Stimulated activated CD8-positive, alpha-beta memory T cell treated with anti-CD3 and anti-CD28 coated beads, Interleukin-7, amount 100 ng/mL, for 24 hours (primary cell): Measurements from ENCODE around the gene RPS18.
"Not testable (repeated sequence)": the region's sequence is repeated elsewhere in the genome, so short reads cannot be mapped to it uniquely, and the experiment has no call there.

ENCODE experiments used
- DNase-seq: peaks from one replicate; pipeline ENCODE4 v3.0.0-alpha.2; 2020; ENCODE audit warnings: low read depth

RPS18 gene

DNA sequence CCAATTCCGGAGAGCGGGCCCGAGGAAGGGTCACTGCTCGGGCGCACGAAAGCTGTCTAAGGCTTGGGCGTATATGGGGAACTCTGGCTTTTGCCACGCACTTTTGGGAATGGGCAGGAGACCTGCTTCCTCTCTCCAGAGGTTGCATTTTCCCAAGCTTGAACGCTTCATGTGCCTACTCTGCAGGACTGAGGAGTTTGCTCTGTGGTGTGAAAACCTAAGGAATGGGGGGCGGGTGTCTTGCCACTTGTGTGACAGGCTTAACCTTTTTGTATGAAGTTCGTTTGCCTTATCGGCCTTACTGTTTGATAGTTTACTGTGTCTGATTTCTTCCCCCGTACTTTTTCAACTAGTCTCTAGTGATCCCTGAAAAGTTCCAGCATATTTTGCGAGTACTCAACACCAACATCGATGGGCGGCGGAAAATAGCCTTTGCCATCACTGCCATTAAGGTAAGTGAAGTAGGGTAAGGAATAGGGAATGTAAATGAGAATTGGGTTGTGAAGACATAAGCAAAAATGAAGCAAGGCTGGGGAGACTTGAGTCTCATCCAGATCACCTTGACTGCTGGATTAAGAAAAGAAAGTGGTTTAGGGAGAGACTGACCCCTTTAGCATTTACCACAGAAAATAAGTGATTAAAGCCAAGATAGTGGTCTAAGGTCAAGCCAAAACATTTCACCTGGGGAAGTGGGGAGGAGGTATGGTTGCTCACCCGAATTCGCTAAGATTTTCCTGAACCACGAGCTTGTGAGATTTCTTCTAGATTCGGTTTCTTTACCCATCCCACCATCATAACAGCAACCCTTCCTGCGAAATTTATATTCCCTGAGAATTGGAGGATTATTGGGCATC lies 627 bp downstream of the RPS18 start:
- no peak for DNase-seq

DNA sequence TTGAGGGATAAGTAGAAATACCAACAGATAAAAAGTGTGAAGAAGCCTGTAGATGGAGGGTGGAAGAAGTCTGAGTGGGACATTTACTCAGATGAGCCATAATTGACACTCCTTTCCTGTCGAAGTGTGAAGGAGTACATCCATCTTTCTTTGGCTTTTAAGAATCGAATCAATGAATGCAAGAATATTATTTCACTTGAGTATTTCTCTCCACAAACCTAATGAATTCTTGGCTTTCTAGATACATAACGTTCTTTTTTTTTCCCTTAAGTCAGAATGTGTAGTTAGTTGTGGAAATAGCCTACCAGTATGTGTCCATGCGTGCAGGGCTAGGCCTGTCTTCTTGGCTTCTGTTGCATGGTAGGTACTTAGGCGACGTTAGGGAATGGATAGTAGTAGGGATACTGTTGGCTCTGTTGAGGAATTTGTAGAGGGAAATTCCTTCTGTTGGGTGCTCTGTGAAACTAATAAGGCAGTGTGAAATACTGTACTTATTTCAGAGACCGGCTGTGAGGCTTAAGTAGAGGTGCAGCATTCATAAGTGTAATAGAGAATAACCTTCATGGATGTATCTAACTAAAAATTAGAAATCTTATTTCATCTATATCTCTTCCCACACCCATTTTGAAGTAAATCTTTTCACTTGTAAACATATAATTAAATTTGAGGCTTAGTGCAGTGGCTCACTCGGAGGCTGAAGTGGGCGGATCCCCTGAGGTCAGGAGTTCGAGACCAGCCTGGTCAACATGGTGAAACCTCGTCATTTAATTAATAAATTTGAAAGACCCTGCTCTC lies 1.5 kb downstream of the RPS18 start:
- no peak for DNase-seq

- no peak for DNase-seq
Measured at GRCh38 chr6:33273924-33274902, 2.3 kb downstream of the RPS18 start.

DNA sequence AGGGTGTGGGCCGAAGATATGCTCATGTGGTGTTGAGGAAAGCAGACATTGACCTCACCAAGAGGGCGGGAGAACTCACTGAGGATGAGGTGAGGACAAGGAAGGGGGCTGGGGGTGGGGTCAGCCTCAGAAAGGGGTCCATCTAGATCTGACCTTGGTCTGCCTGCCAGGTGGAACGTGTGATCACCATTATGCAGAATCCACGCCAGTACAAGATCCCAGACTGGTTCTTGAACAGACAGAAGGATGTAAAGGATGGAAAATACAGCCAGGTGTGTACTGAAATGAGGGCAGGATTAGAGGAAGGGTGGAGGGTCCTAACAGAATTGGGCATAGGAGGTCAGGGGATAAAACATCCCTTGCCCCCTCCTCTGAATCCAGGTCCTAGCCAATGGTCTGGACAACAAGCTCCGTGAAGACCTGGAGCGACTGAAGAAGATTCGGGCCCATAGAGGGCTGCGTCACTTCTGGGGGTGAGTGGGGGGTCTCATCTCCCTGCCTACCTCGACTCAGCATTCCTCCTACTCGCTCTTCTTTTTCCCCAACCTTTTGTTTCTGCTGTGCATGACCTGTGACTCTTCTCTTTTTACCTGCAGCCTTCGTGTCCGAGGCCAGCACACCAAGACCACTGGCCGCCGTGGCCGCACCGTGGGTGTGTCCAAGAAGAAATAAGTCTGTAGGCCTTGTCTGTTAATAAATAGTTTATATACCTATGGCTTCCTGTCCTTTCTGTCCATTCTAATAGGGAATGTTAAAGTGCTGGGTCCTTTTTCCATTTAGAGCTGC lies 4.1 kb downstream of the RPS18 start:
- not testable (repeated sequence) for DNase-seq

- no peak for DNase-seq
Measured at GRCh38 chr6:33276581-33276863, 4.6 kb downstream of the RPS18 start.

DNA sequence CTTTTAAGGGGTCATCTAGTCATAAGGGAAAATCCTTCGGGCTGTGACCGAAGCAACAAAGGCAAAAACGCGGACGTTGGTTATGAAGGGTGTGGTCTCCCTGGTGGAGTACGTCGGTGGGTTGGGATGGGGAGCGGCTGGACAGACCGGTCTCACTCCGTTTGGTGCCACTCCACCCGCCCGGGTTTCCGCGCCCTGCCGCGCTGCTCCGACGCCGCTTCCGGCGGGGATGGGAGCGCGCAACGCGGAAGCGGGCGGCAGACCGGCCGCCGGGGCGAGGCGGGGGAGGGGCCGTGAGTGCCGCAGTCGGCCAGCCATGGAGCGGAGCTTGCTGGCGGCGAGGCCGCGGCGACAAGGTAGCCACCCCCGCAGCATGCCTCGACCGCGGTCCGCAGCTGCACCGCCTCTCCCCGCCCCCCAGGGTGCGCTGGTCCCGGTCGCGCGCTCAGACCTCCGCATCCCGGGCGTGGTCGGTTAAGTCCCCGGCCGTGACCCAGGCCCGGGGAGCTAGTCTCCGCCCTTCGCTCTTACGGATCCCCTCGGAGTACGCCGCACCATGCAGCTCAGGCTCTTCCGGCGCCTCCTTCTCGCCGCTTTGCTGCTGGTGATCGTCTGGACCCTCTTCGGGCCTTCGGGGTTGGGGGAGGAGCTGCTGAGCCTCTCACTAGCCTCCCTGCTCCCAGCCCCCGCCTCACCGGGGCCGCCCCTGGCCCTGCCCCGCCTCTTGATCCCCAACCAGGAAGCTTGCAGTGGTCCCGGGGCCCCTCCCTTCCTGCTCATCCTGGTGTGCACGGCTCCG lies 5.2 kb downstream of the RPS18 start, which contains the start of gene B3GALT4:
TSS of gene B3GALT4 (plus strand) at position 260 of the 799 bp plus-strand sequence. CDS start at position 557, 297 bp downstream.
- peak; percentile 54 for DNase-seq

- DNase-seq, result no peak
Measured at GRCh38 chr6:33277663-33278391, 6.0 kb downstream of the RPS18 start.

DNA sequence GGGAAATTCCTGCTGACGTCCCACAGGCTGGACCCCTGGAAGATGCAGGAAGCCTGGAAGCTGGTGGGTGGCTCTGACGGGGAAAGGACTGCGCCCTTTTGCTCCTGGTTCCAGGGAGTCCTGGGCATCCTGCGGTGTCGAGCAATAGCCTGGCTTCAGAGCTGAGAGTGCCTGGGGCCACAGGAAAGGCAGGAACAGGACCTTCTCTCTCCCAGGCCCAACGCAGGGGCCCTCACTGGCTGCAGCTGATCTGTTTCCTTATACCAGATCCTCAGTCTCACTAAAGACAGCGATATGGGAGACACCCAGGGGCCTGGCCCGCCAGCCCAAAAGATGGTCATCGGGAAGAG lies 6.5 kb downstream of the RPS18 start:
- DNase-seq, result no peak

DNA sequence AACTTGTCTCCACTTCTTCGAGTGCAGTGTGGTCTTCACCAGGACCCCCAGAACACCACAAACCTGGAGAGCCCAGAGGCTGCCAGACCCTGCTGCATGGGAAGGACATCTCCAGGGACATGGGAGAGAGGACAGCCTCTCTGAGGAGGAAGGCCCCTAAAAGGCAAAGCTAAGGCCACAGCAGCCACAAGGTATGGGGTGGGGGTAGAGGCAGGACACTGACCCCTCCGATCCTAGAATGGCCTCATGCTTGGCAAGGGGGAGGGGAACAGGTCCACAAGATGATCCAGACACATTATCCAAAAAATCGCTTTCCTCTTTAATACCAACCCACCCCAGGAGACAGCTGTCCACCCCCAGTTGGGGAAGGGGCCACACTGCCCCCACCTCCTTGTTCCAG lies 6.9 kb downstream of the RPS18 start:
- DNase-seq, result no peak

DNA sequence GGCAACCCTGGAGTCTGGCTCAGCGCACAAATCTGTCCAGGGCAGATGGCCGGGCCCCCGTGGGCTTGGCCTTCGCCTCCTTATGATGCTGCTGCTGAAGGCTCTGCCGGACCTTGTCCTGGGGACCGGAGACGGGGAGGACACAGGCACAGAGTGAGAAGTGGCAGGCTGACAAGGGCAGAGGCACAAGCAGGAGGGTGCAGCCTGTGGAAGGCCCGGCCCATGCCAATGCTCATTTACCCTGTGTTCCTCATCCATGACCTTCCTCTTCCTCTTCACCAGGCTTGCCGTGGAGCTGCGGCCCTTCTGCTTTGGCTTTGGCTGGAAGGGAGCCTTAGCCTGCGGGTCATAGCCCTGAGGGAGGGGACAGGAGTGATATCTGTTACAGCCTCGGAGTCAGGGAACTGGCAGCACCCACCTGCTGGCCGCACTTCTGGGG lies 7.4 kb downstream of the RPS18 start:
- DNase-seq, result no peak

- DNase-seq, result no peak
Measured at GRCh38 chr6:33279971-33280511, 8.2 kb downstream of the RPS18 start.

DNA sequence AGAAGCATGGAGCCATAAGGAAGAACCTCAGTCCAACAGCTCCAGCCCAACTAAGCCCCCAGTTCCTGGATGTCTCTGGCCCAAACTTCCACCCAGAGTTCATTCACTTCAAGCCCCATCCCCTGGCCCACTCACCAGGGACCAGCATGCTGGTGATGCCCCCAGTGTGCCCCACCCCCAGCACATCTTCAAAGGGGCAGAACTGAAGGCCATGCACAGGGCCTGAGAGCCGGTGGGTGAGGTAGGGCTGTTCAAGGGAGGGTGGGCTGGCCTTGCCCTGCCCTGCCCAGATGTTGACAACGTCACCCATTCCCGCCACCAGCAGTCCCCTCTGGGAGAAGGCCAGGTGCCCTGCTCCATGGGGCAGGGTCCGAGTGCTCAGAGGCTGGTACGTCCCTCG lies 8.7 kb downstream of the RPS18 start:
- no peak for DNase-seq

DNA sequence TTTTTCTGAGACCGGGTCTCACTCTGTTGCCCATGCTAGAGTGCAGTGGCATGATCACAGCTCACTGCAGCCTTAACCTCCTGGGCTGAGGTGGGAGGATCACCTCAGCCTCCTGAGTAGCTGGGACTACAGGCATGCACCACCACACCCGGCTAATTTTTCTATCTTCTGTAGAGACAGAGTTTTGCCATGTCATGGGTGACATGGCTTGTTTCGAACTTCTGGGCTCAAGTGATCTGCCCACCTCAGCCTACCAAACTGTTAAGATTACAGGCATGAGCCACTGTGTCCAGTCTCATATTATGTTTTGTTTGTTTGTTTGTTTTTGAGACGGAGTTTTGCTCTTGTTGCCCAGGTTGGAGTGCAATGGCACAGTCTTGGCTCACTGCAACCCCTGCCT lies 13.3 kb downstream of the RPS18 start:
- not testable (repeated sequence) for DNase-seq

GRCh38 chr6:33286946-33287914 lies 15.4 kb downstream of the RPS18 start:
- DNase-seq, result no peak

DNA sequence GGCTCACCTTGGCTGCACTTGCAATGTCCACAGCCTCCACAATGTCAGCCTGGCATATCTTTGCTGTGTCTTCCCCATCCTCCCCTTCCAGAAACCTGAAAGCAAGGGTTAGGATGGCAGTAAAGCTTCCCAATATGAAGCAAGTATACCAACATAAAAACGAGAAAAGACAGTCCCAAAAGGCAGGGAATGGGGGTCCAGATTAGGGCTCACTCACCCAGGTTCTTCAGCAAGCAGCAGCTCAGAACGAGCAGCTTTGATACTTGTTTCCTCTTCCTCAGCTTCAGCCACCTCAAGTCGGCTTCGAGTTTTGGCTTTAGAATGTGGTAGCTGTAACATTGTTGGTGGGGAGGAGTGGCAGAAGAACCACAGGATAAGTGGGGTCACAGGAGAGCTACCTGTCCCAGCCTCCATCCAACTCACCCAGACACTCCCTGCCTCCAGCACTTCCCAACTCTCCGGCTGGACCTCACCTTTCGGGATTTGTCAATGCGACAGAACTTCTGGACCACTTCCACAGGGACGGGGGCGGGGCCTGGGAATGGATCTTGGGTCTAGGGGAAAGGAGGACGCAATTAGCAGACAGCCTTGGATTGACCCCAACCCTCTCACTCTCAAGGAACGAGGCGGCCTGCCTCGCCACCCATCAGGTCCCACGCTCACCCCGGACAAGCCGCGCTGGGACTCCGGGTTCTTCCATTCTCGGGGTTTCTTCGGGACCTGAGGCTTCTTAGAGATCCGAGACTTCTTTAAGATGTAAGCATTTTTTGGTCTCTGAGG lies 16.5 kb downstream of the RPS18 start:
- no peak for DNase-seq

DNA sequence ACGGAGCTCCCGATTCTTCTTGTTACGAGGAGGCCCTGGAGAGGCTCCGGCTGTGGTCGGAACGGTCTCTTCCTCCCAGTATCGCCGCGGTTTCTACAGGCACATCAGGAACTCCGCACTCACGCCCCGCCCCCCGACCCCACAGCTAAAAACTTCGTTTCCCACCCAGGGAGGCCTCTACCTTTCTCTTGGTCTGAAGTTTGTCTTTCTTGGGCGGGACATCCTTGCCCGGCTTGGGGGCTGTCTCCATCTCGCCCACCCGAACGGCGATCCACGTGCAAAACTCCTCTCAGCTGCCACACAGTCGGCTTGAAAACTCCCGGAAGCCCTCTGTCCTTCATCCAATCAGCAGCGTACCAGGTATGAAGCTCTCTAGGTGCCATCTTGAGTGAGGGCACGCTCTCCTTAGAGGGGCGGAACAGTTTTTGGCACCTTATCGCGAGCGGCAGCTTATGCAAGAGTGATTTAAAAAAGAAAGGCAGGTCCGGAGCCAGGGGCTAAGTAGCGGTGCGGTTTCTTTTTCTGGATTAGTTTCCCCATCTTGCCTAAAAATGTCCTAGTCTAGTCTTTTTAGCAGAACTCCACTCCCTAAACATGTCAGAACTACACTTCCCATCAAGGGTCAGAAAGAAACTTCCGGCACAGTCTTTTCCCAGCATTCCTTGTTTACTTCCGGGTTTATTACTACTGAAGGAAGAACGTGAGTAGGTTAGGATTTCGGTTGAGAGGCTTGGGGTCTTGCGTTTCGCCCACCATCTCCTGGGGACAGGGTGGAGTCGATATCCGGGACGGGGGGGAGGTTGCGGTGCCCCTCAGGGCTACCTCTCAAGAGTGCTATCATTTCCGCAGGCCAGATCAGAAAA lies 17.3 kb downstream of the RPS18 start, which contains the start of the genes PFDN6 and WDR46:
TSS of gene PFDN6 (plus strand) at position 681 of the 863 bp plus-strand sequence. CDS start 256 bp downstream, outside the sequence.
TSS of gene WDR46 (minus strand) at position 319 of the 863 bp plus-strand sequence. CDS start at position 250, 69 bp downstream.
- peak; percentile 64 for DNase-seq
